WTC11 (cell line): ENCODE data around the gene SEC22C. TPM values are rescaled to one million over a fixed set of nuclear protein-coding genes. Genes with fewer than 3 reads are reported as not detected.

Source experiments
- ATAC-seq: fragments of 200-7000 bp; cut with Tn5 transposase; 2 replicates; pipeline ENCODE4 v1.10.0; 2021; ENCODE audit warnings: mild to moderate bottlenecking, moderate library complexity
- CTCF ChIA-PET: fragments of 300-600 bp; sonication (Branson Sonifier 250); formaldehyde crosslinking; loops from one replicate; lab custom pipeline; 2021; ENCODE audit warnings: antibody characterized with exemption; lab: Charles Lee
- POLR2A ChIA-PET: fragments of 350-600 bp; sonication (Branson Sonifier 250); formaldehyde crosslinking; loops from one replicate; lab custom pipeline; 2021; ENCODE audit warnings: antibody characterized with exemption; lab: Charles Lee
- DNase-seq: peaks from one replicate; pipeline ENCODE4 v3.0.0; 2021; ENCODE audit warnings: low spot score
- H3K27ac Mint-ChIP-seq: 2 replicates; pipeline ENCODE4 v1.8.0; 2021; ENCODE audit warnings: mixed read lengths
- H3K27me3 Mint-ChIP-seq: 2 replicates; pipeline ENCODE4 v1.8.0; 2021; ENCODE audit warnings: low read depth, mild to moderate bottlenecking, moderate library complexity, mixed read lengths
- H3K36me3 Mint-ChIP-seq: 2 replicates; pipeline ENCODE4 v1.8.0; 2021; ENCODE audit warnings: mixed read lengths
- H3K4me1 Mint-ChIP-seq: 2 replicates; pipeline ENCODE4 v1.8.0; 2022; ENCODE audit warnings: mixed read lengths
- H3K4me3 Mint-ChIP-seq: 2 replicates; pipeline ENCODE4 v1.8.0; 2021; ENCODE audit warnings: mild to moderate bottlenecking, moderate library complexity, mixed read lengths
- H3K9me3 Mint-ChIP-seq: 2 replicates; pipeline ENCODE4 v1.8.0; 2021; ENCODE audit warnings: mixed read lengths
- CBFB ChIP-seq: sonication (generic); formaldehyde crosslinking; IDR thresholded peaks from 2 replicates; pipeline ENCODE4 v1.8.1; 2022; ENCODE audit warnings: mild to moderate bottlenecking, low read depth, missing genetic modification reagents
- ETV6 ChIP-seq: sonication (generic); formaldehyde crosslinking; IDR thresholded peaks from 2 replicates; pipeline ENCODE4 v1.8.1; 2022; ENCODE audit warnings: mild to moderate bottlenecking, missing genetic modification reagents
- FOXJ3 ChIP-seq: sonication (generic); formaldehyde crosslinking; IDR thresholded peaks from 2 replicates; pipeline ENCODE4 v1.9.0; 2021; ENCODE audit warnings: missing genetic modification reagents, mild to moderate bottlenecking, borderline replicate concordance
- JAZF1 ChIP-seq: fragments of 250-450 bp; sonication (Bioruptor Pico); IDR thresholded peaks from 2 replicates; pipeline ENCODE4 v1.9.0; 2021; ENCODE audit warnings: moderate library complexity, mild to moderate bottlenecking, inconsistent platforms
- KAT7 ChIP-seq: sonication (generic); formaldehyde crosslinking; IDR thresholded peaks from 2 replicates; pipeline ENCODE4 v1.8.1; 2023; ENCODE audit warnings: missing genetic modification reagents, mild to moderate bottlenecking, borderline replicate concordance
- NFYB ChIP-seq: sonication (generic); formaldehyde crosslinking; conservative IDR thresholded peaks from 2 replicates; pipeline ENCODE4 v1.8.0; 2022; ENCODE audit warnings: low read depth, missing genetic modification reagents
- NR2C2 ChIP-seq: sonication (generic); formaldehyde crosslinking; IDR thresholded peaks from 2 replicates; pipeline ENCODE4 v1.8.0; 2022; ENCODE audit warnings: mild to moderate bottlenecking, missing genetic modification reagents
- PRRX2 ChIP-seq: fragments of 250-450 bp; sonication (Bioruptor Pico); IDR thresholded peaks from 2 replicates; pipeline ENCODE4 v1.8.0; 2021; ENCODE audit warnings: mild to moderate bottlenecking
- ZBTB21 ChIP-seq: sonication (generic); formaldehyde crosslinking; IDR thresholded peaks from 2 replicates; pipeline ENCODE4 v1.8.1; 2023; ENCODE audit warnings: mild to moderate bottlenecking, missing genetic modification reagents, borderline replicate concordance
- ZNF396 ChIP-seq: fragments of 250-450 bp; sonication (Bioruptor Pico); IDR thresholded peaks from 2 replicates; pipeline ENCODE4 v1.8.0; 2021; ENCODE audit warnings: mild to moderate bottlenecking, moderate library complexity, borderline replicate concordance
- total RNA-seq: library from RNA; stranded (reverse); gene quantifications from 3 replicates; pipeline ENCODE4 v1.2.3, GENCODE V29; 2021
- TF ChIP-seq, protein P1 (sequence below): sonication (generic); formaldehyde crosslinking; IDR thresholded peaks from 2 replicates; pipeline ENCODE4 v1.8.1; 2023; ENCODE audit warnings: mild to moderate bottlenecking, missing genetic modification reagents, moderate library complexity
- TF ChIP-seq, protein P2 (sequence below): sonication (generic); formaldehyde crosslinking; IDR thresholded peaks from 2 replicates; pipeline ENCODE4 v1.8.0; 2022; ENCODE audit warnings: missing genetic modification reagents
- TF ChIP-seq, protein P3 (sequence below): sonication (generic); formaldehyde crosslinking; IDR thresholded peaks from 2 replicates; pipeline ENCODE4 v1.8.0; 2022; ENCODE audit warnings: mild to moderate bottlenecking, missing genetic modification reagents
- TF ChIP-seq, protein P4 (sequence below): sonication (generic); formaldehyde crosslinking; IDR thresholded peaks from 2 replicates; pipeline ENCODE4 v1.8.1; 2022; ENCODE audit warnings: low read depth, missing genetic modification reagents, borderline replicate concordance
- TF ChIP-seq, protein P5 (sequence below): fragments of 250-450 bp; sonication (Bioruptor Pico); IDR thresholded peaks from 2 replicates; pipeline ENCODE4 v1.9.0; 2021; ENCODE audit warnings: mild to moderate bottlenecking
- TF ChIP-seq, protein P6 (sequence below): sonication (generic); formaldehyde crosslinking; IDR thresholded peaks from 2 replicates; pipeline ENCODE4 v1.8.0; 2023; ENCODE audit warnings: mild to moderate bottlenecking, missing genetic modification reagents
- TF ChIP-seq, protein P7 (sequence below): sonication (generic); formaldehyde crosslinking; IDR thresholded peaks from 2 replicates; pipeline ENCODE4 v1.8.0; 2023; ENCODE audit warnings: missing genetic modification reagents, mild to moderate bottlenecking, borderline replicate concordance
- TF ChIP-seq, protein P8 (sequence below): sonication (generic); formaldehyde crosslinking; IDR thresholded peaks from 2 replicates; pipeline ENCODE4 v1.8.0; 2023; ENCODE audit warnings: missing genetic modification reagents

Gene SEC22C
- total RNA-seq, 1 experiment from 2014 or later, result 37.0 TPM

DNA sequence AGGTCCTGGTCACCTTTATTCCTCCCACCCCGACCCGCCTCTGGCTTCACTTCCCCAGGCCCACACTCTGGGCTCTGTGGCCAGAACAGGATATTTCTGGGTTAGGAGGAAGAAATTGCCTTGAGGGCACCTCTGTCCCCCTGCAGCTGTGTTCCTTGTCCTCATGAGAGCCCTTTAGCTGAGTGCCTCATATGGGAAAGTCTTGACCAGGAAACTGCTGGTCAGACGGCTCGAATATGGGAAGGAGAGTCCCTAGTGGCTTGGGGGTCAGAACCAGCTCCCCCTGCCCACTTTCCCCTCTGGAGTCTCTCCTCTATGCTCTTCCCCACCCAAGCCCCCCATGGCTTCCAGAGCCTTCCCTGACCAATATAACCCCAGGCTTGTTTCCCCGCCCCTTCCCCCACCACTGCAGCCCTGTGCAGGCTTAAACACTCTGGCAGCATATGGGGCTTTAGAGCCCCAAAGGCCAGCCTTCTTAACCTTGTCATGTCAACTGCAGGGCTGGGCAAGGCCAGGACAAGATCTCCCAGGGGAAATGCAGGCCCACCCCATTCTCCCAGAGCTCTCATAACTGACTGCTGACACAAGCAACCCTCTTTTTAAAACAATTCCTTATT, 36.4 kb downstream of the SEC22C start:
- DNase-seq (no peak), ATAC-seq (no peak)
- no peaks in the 10 kb centered on the region for H3K27me3 Mint-ChIP-seq
- CTCF ChIA-PET, result interaction anchor here (0.8 to 6.0 kb wide), 14 partner anchors 9 to 354 kb away, joined by 3 to 42 read pairs (median 4); partner anchors contain the start of gene VIPR1
- H3K9me3 Mint-ChIP-seq, result no peaks in the 10 kb centered on the region
- POLR2A ChIA-PET, result no interaction called here
- H3K27ac Mint-ChIP-seq, result no peak overlapping the region
- H3K36me3 Mint-ChIP-seq, result no peaks in the 10 kb centered on the region
- no peak overlapping the region for H3K4me3 Mint-ChIP-seq
- peaks cover 3% of the 10 kb centered on the region; the same call in 1 of the 2 replicates for H3K4me1 Mint-ChIP-seq
- TF ChIP-seq, protein P1, sequence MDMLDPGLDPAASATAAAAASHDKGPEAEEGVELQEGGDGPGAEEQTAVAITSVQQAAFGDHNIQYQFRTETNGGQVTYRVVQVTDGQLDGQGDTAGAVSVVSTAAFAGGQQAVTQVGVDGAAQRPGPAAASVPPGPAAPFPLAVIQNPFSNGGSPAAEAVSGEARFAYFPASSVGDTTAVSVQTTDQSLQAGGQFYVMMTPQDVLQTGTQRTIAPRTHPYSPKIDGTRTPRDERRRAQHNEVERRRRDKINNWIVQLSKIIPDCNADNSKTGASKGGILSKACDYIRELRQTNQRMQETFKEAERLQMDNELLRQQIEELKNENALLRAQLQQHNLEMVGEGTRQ, result no peak
- TF ChIP-seq, protein P2, sequence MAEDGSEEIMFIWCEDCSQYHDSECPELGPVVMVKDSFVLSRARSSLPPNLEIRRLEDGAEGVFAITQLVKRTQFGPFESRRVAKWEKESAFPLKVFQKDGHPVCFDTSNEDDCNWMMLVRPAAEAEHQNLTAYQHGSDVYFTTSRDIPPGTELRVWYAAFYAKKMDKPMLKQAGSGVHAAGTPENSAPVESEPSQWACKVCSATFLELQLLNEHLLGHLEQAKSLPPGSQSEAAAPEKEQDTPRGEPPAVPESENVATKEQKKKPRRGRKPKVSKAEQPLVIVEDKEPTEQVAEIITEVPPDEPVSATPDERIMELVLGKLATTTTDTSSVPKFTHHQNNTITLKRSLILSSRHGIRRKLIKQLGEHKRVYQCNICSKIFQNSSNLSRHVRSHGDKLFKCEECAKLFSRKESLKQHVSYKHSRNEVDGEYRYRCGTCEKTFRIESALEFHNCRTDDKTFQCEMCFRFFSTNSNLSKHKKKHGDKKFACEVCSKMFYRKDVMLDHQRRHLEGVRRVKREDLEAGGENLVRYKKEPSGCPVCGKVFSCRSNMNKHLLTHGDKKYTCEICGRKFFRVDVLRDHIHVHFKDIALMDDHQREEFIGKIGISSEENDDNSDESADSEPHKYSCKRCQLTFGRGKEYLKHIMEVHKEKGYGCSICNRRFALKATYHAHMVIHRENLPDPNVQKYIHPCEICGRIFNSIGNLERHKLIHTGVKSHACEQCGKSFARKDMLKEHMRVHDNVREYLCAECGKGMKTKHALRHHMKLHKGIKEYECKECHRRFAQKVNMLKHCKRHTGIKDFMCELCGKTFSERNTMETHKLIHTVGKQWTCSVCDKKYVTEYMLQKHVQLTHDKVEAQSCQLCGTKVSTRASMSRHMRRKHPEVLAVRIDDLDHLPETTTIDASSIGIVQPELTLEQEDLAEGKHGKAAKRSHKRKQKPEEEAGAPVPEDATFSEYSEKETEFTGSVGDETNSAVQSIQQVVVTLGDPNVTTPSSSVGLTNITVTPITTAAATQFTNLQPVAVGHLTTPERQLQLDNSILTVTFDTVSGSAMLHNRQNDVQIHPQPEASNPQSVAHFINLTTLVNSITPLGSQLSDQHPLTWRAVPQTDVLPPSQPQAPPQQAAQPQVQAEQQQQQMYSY (CRISPR knock-in tag), result no peak
- no peak for TF ChIP-seq JAZF1 (CRISPR knock-in tag)
- no peak for TF ChIP-seq FOXJ3
- no peak for TF ChIP-seq ETV6 (CRISPR knock-in tag)
- TF ChIP-seq NFYB (CRISPR knock-in tag), result no peak
- TF ChIP-seq, protein P3, sequence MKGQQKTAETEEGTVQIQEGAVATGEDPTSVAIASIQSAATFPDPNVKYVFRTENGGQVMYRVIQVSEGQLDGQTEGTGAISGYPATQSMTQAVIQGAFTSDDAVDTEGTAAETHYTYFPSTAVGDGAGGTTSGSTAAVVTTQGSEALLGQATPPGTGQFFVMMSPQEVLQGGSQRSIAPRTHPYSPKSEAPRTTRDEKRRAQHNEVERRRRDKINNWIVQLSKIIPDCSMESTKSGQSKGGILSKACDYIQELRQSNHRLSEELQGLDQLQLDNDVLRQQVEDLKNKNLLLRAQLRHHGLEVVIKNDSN, result no peak
- TF ChIP-seq, protein P4, sequence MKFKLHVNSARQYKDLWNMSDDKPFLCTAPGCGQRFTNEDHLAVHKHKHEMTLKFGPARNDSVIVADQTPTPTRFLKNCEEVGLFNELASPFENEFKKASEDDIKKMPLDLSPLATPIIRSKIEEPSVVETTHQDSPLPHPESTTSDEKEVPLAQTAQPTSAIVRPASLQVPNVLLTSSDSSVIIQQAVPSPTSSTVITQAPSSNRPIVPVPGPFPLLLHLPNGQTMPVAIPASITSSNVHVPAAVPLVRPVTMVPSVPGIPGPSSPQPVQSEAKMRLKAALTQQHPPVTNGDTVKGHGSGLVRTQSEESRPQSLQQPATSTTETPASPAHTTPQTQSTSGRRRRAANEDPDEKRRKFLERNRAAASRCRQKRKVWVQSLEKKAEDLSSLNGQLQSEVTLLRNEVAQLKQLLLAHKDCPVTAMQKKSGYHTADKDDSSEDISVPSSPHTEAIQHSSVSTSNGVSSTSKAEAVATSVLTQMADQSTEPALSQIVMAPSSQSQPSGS (CRISPR knock-in tag), result no peak
- TF ChIP-seq NR2C2 (CRISPR knock-in tag), result no peak
- TF ChIP-seq, protein P5, sequence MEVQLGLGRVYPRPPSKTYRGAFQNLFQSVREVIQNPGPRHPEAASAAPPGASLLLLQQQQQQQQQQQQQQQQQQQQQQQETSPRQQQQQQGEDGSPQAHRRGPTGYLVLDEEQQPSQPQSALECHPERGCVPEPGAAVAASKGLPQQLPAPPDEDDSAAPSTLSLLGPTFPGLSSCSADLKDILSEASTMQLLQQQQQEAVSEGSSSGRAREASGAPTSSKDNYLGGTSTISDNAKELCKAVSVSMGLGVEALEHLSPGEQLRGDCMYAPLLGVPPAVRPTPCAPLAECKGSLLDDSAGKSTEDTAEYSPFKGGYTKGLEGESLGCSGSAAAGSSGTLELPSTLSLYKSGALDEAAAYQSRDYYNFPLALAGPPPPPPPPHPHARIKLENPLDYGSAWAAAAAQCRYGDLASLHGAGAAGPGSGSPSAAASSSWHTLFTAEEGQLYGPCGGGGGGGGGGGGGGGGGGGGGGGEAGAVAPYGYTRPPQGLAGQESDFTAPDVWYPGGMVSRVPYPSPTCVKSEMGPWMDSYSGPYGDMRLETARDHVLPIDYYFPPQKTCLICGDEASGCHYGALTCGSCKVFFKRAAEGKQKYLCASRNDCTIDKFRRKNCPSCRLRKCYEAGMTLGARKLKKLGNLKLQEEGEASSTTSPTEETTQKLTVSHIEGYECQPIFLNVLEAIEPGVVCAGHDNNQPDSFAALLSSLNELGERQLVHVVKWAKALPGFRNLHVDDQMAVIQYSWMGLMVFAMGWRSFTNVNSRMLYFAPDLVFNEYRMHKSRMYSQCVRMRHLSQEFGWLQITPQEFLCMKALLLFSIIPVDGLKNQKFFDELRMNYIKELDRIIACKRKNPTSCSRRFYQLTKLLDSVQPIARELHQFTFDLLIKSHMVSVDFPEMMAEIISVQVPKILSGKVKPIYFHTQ (CRISPR knock-in tag), result no peak
- TF ChIP-seq KAT7 (CRISPR knock-in tag), result no peak
- TF ChIP-seq ZBTB21 (CRISPR knock-in tag), result no peak
- TF ChIP-seq, protein P6, sequence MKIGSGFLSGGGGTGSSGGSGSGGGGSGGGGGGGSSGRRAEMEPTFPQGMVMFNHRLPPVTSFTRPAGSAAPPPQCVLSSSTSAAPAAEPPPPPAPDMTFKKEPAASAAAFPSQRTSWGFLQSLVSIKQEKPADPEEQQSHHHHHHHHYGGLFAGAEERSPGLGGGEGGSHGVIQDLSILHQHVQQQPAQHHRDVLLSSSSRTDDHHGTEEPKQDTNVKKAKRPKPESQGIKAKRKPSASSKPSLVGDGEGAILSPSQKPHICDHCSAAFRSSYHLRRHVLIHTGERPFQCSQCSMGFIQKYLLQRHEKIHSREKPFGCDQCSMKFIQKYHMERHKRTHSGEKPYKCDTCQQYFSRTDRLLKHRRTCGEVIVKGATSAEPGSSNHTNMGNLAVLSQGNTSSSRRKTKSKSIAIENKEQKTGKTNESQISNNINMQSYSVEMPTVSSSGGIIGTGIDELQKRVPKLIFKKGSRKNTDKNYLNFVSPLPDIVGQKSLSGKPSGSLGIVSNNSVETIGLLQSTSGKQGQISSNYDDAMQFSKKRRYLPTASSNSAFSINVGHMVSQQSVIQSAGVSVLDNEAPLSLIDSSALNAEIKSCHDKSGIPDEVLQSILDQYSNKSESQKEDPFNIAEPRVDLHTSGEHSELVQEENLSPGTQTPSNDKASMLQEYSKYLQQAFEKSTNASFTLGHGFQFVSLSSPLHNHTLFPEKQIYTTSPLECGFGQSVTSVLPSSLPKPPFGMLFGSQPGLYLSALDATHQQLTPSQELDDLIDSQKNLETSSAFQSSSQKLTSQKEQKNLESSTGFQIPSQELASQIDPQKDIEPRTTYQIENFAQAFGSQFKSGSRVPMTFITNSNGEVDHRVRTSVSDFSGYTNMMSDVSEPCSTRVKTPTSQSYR (CRISPR knock-in tag), result no peak
- TF ChIP-seq, protein P7, sequence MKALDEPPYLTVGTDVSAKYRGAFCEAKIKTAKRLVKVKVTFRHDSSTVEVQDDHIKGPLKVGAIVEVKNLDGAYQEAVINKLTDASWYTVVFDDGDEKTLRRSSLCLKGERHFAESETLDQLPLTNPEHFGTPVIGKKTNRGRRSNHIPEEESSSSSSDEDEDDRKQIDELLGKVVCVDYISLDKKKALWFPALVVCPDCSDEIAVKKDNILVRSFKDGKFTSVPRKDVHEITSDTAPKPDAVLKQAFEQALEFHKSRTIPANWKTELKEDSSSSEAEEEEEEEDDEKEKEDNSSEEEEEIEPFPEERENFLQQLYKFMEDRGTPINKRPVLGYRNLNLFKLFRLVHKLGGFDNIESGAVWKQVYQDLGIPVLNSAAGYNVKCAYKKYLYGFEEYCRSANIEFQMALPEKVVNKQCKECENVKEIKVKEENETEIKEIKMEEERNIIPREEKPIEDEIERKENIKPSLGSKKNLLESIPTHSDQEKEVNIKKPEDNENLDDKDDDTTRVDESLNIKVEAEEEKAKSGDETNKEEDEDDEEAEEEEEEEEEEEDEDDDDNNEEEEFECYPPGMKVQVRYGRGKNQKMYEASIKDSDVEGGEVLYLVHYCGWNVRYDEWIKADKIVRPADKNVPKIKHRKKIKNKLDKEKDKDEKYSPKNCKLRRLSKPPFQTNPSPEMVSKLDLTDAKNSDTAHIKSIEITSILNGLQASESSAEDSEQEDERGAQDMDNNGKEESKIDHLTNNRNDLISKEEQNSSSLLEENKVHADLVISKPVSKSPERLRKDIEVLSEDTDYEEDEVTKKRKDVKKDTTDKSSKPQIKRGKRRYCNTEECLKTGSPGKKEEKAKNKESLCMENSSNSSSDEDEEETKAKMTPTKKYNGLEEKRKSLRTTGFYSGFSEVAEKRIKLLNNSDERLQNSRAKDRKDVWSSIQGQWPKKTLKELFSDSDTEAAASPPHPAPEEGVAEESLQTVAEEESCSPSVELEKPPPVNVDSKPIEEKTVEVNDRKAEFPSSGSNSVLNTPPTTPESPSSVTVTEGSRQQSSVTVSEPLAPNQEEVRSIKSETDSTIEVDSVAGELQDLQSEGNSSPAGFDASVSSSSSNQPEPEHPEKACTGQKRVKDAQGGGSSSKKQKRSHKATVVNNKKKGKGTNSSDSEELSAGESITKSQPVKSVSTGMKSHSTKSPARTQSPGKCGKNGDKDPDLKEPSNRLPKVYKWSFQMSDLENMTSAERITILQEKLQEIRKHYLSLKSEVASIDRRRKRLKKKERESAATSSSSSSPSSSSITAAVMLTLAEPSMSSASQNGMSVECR (CRISPR knock-in tag), result no peak
- no peak for TF ChIP-seq CBFB (CRISPR knock-in tag)
- no peak for TF ChIP-seq ZNF396 (CRISPR knock-in tag)
- no peak for TF ChIP-seq PRRX2 (CRISPR knock-in tag)
- TF ChIP-seq, protein P8, sequence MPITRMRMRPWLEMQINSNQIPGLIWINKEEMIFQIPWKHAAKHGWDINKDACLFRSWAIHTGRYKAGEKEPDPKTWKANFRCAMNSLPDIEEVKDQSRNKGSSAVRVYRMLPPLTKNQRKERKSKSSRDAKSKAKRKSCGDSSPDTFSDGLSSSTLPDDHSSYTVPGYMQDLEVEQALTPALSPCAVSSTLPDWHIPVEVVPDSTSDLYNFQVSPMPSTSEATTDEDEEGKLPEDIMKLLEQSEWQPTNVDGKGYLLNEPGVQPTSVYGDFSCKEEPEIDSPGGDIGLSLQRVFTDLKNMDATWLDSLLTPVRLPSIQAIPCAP (CRISPR knock-in tag), result no peak
